KOPT-K1 (cell line): ENCODE results near the gene SLC25A39.
"Not testable (repeated sequence)": the region's sequence is repeated elsewhere in the genome, so short reads cannot be mapped to it uniquely, and the experiment has no call there.

ENCODE experiments used
- H3K27ac ChIP-seq: fragments of 200-600 bp; sonication (generic); 2 replicates; pipeline ENCODE4 v1.5.1; 2016; ENCODE audit warnings: antibody characterized with exemption, mild to moderate bottlenecking, low read depth, low read length; ENCODE audit not compliant: poor library complexity, severe bottlenecking
- H3K36me3 ChIP-seq: fragments of 200-600 bp; sonication (generic); 2 replicates; pipeline ENCODE4 v1.5.1; 2017; ENCODE audit warnings: antibody characterized with exemption, mild to moderate bottlenecking, low read length, moderate library complexity; ENCODE audit not compliant: insufficient read depth
- H3K9me3 ChIP-seq: fragments of 200-600 bp; sonication (generic); 2 replicates; pipeline ENCODE4 v1.5.1; 2017; ENCODE audit warnings: antibody characterized with exemption, low read length, mild to moderate bottlenecking; ENCODE audit not compliant: insufficient read depth, poor library complexity, severe bottlenecking

Gene SLC25A39, protein sequence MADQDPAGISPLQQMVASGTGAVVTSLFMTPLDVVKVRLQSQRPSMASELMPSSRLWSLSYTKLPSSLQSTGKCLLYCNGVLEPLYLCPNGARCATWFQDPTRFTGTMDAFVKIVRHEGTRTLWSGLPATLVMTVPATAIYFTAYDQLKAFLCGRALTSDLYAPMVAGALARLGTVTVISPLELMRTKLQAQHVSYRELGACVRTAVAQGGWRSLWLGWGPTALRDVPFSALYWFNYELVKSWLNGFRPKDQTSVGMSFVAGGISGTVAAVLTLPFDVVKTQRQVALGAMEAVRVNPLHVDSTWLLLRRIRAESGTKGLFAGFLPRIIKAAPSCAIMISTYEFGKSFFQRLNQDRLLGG

GRCh38 chr17:44324571-44325275, at the start of gene SLC25A39:
SLC25A39 (minus strand) TSS chr17:44324823; CDS start chr17:44323562, 1,261 bp downstream.
- Histone ChIP-seq H3K27ac (peak within 1 kb of the TSS; percentile 63), H3K9me3 (no peaks in the 10 kb centered on the region), H3K36me3 (peaks cover 28% of the 10 kb centered on the region; the same call in 1 of the 2 replicates)

- Histone ChIP-seq H3K27ac (no peak overlapping the region), H3K36me3 (no peaks in the 10 kb centered on the region), H3K9me3 (no peaks in the 10 kb centered on the region)
Observed at GRCh38 chr17:44372036-44372435, 47.4 kb upstream of the SLC25A39 start.

DNA sequence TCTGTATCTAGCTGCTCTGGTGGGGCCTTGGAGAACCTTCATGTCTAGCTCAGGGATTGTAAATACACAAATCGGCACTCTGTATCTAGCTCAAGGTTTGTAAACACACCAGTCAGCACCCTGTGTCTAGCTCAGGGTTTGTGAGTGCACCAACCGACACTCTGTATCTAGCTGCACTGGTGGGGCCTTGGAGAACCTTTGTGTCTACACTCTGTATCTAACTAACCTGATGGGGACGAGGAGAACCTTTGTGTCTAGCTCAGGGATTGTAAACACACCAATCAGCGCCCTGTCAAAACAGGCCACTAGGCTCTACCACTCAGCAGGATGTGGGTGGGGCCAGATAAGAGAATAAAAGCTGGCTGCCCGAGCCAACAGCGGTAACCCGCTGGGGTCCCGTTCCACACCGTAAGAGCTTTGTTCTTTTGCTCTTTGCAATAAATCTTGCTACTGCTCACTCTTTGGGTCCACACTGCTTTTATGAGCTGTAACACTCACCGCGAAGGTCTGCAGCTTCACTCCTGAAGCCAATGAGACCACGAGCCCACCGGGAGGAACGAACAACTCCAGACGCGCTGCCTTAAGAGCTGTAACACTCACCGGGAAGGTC, 44.9 kb upstream of the SLC25A39 start:
- not testable (repeated sequence) for H3K9me3 ChIP-seq, H3K36me3 ChIP-seq, H3K27ac ChIP-seq

DNA sequence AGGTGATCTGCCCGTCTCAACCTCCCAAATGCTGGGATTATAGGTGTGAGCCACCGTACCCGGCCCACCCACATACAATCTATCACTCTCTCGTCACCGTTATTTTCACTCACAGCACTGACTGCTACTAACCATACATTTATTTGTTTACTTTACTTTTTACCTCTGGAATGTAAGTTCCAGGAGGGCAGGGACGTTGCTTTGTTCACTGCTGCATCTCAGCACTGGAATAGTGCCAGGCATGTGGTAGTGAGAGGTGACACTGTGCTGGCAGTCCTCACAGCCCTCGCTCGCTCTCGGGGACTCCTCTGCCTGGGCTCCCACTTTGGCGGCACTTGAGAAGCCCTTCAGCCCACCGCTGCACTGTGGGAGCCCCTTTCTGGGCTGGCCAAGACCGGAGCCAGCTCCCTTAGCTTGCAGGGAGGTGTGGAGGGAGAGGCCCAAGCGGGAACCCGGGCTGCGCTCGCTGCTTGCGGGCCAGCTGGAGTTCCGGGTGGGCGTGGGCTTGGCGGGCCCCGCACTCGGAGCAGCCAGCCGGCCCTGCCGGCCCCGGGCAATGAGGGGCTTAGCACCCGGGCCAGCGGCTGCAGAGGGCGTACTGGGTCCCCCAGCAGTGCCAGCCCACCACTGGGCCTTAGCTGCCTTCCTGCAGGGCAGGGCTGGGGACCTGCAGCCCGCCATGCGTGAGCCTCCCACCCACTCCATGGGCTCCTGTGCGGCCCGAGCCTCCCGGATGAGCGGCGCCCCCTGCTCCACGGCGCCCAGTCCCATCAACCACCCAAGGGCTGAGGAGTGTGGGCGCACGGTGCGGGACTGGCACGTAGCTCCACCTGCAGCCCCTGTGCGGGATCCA, 44.0 kb upstream of the SLC25A39 start:
- H3K9me3 ChIP-seq, H3K36me3 ChIP-seq, H3K27ac ChIP-seq: not testable (repeated sequence)

GRCh38 chr17:44367231-44367979, 42.8 kb upstream of the SLC25A39 start:
- Histone ChIP-seq H3K36me3 (no peaks in the 10 kb centered on the region), H3K9me3 (no peaks in the 10 kb centered on the region), H3K27ac (no peak overlapping the region)

GRCh38 chr17:44365051-44365450, 40.4 kb upstream of the SLC25A39 start:
- not testable (repeated sequence) for H3K27ac ChIP-seq, H3K9me3 ChIP-seq, H3K36me3 ChIP-seq

DNA sequence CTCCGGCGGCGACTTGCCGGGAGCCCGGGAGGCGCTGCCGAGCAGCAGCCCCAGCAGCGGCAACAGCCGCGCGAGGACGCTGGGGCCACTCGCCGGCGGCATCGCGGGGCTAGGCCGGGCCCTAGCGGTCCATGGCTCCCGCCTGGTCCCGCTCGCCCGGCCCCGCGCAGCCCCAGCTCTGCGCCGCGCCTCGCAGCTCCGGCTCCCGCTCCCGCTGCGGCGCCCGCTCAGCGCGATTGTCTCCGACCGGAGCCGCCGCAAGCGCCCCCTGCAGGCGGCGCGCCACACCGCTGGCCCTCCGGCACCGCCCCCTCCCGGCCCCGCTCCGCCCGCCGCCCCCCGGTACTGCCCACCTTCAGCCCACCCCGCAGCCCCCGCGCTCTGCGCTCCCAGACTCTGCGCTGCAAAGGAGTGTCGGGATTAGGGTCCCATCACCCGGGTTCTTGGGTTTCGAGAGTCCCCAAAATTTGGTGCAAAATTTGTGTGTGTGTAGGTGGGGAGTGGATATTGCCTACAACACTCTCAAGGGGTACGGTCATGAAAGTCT, 39.1 kb upstream of the SLC25A39 start, which contains the start of gene FAM171A2:
Gene FAM171A2 (minus strand): TSS at position 241 of the 547 bp plus-strand sequence. CDS start 139 bp downstream, at position 102.
- Histone ChIP-seq H3K36me3 (no peaks in the 10 kb centered on the region), H3K27ac (no peak within 1 kb of the TSS), H3K9me3 (no peaks in the 10 kb centered on the region)

- H3K27ac ChIP-seq: no peak overlapping the region
Observed at GRCh38 chr17:44362949-44363612, 38.5 kb upstream of the SLC25A39 start.

DNA sequence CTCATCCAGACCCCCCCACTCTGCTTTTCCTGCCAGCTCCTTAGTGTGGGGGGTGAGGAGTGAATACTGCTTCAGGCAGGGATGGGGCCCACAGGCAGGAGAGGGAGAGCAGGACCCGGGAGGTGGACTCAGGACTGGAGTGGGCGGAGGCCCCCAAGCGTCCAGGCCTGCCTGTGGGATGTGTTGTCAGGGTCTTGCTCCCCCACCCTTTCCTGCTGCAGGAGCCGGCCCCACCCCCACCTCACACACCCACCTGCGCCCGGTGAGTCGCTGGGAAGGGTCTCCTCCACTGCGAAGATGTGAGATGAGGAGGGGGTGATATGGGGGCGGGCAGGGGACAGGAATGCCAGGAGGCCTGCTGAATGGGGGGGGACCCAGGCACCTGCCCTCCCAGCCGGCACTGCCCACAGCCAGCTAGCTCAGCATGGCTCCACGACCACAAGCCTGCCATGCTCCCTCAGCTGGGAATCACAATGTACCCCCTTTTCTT, 37.9 kb upstream of the SLC25A39 start:
- Histone ChIP-seq H3K36me3 (no peaks in the 10 kb centered on the region), H3K9me3 (no peaks in the 10 kb centered on the region), H3K27ac (no peak overlapping the region)

More at GRCh38 chr17:44362949-44363612, 38.5 kb upstream of the SLC25A39 start:
- Histone ChIP-seq H3K9me3 (no peaks in the 10 kb centered on the region), H3K36me3 (no peaks in the 10 kb centered on the region)

DNA sequence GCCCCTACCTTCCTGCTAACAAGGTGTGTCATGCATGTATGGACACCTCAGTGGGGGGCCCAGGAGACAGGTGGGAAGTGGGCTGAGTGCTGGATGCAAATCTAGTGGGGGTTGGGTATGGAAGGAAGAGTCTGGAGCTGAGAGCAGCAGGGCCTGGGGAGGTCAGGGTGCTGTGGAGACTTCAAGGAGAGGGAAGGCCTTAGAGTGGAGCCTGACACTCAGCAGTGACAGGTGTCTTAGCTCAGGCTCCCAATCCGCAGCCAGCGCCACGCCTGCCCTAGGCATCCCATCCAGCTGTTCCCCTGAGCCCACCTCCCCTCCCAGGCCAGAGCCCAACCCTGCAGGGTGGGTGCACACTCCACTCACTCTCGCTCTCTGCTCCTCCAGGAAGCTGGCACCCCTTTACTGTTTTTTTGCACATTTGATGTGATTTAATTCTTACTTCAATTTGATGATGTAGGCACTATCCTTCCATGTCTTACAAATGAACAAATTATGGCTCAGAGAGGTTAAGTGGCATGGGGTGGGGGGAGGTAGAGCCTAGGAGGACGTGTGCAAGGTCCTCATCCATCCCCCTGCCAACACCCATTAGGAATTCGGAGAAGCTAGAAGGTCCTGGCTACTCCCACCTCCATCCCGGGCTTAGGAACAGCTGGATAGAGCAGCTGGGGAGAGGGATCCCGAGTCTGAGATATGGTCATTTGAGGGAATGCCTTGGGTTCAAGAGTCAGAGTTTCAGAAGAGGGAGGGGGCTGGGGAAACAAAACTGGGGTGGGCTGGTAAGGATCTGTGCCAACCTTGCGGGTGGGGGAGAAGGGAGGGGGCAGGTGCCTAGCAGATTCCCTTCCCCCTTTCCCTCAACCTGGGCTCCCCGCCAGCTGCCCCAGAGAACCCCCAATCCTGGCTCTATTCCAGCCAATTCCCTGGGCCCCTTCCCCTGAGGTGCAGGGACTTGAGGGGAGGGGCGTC, 37.0 kb upstream of the SLC25A39 start:
- no peaks in the 10 kb centered on the region for H3K36me3 ChIP-seq
- H3K9me3 ChIP-seq: no peaks in the 10 kb centered on the region
- H3K27ac ChIP-seq: no peak overlapping the region

DNA sequence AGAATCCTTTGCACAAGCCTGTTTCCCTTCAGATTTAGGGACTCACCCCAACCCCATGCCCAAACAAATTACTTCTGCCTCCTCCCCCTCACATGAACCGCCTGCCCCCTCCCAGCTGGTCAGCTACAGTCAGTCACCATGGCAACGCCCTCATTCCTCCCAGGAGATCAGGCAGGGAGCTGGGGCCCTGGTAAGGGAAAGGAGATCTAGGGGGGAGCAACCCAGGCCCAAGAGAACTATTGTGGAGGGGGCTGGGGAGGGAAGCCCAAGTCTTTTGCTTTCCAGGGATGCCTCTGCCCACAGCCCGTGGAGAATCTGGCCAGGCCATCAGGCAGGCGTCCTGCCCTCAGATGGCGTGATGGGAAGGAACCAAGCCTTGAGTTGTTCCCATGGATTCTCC, 36.2 kb upstream of the SLC25A39 start:
- Histone ChIP-seq H3K9me3 (no peaks in the 10 kb centered on the region), H3K27ac (no peak overlapping the region), H3K36me3 (no peaks in the 10 kb centered on the region)

GRCh38 chr17:44360144-44360533, 35.5 kb upstream of the SLC25A39 start:
- Histone ChIP-seq H3K36me3 (no peaks in the 10 kb centered on the region), H3K9me3 (no peaks in the 10 kb centered on the region), H3K27ac (no peak overlapping the region)
